Measurements from ENCODE around the gene ZFP3. TPM values are rescaled to one million over a fixed set of nuclear protein-coding genes. Genes with fewer than 3 reads are reported as not detected.
"Not testable (repeated sequence)": the region's sequence is repeated elsewhere in the genome, so short reads cannot be mapped to it uniquely, and the experiment has no call there.

ZFP3 gene
- total RNA-seq, 2 donors from 2014 or later, result 2.5 to 3.6 TPM

DNA sequence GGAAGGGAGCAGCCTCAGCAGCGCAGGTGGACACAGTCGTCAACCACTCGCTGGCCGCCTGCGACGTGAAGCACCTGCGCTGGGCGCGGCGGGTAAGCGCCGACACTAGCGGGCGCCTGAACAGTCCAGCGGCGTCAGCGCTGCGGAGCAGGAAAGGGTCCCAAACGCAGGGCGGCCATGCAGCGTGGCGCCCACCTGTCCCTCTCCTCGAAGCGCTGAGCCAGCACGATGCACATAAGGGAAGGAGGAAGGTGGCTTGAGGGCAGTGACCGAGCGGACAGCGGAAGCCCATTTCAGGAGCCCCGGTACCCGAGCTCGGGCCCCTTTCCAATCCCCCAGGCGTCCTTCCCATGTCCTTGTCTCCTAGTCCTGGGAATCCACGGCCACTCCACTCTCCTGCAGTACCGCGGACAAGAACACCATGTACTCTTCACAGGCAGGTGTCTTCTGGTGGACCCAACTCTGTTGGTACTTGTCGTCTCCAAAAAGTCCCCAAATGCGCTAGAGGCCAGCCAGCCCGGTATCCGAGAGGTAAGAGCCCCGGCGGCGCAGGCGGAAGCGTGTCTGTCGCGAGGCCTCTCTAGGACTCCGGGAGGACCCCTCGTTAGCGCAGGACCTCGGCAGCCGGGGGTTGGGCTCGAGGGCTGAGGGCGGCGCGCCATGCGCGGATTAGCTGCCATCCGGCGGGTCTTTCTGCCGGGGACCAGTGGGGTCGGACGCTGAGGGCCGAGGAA is 19.0 kb downstream of the ZFP3 start:
- H3K9me3 ChIP-seq (ENCODE audit: control insufficient read depth, low read length, poor library complexity, severe bottlenecking), result peaks cover 27% of the 10 kb centered on the region
- peaks cover 6% of the 10 kb centered on the region for H3K27me3 Mint-ChIP-seq
- ATAC-seq (peak; percentile 75), DNase-seq (no peak)
- peak overlapping the region; percentile 60 for H3K4me3 Mint-ChIP-seq
- H3K4me1 Mint-ChIP-seq, result no peaks in the 10 kb centered on the region
- peaks cover 5% of the 10 kb centered on the region for H3K36me3 Mint-ChIP-seq (ENCODE audit: low read depth)
- no peak overlapping the region for H3K27ac Mint-ChIP-seq

DNA sequence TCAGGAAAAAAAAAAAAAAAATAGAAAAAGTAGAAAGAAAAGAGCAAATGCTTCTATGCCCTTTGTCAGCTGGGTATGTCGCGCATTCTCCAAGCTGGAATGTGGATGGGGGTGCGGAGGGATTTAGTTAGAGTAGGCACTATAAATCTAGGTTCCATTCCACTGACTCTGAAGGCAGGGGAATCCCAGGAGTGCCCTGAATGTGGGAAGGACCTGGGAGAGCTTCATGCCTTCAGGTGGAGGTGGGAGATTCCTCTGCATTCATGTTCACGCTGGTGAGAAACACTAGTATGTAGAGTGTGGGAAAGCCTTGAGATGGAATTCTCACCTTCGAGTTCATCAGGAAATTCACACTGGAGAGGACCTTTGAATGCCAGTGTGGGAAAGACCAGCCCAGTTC is 21.0 kb downstream of the ZFP3 start:
- Mint-ChIP-seq H3K27ac (no peak overlapping the region), H3K27me3 (peaks cover 6% of the 10 kb centered on the region), H3K36me3 (ENCODE audit: low read depth) (peaks cover 5% of the 10 kb centered on the region), H3K4me1 (no peaks in the 10 kb centered on the region), H3K4me3 (no peak overlapping the region)
- no peak for DNase-seq
- H3K9me3 ChIP-seq (ENCODE audit: control insufficient read depth, low read length, poor library complexity, severe bottlenecking), result peaks cover 18% of the 10 kb centered on the region
- no peak for ATAC-seq

DNA sequence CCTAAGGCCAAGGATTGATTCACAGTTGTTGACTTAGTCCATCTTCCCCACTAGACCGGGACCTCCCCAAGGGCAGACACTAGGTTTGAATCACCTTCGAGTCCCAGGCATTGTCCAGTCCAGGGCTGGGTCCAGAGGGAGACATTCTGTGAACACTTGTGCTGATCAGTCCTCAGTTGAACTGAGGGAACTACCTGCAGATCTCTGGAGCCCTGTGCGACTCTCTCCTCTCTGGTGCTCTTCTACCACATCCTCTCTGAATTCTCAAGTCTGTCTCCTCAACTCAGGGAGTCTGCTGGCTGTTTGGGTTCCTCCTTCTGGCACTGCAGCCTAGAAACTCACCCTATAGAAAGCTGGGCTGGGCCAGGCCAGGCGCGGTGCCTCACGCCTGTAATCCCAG is 22.6 kb downstream of the ZFP3 start:
- Mint-ChIP-seq H3K4me3 (no peak overlapping the region), H3K27me3 (peaks cover 6% of the 10 kb centered on the region), H3K27ac (no peak overlapping the region), H3K4me1 (no peaks in the 10 kb centered on the region), H3K36me3 (ENCODE audit: low read depth) (peaks cover 1% of the 10 kb centered on the region)
- ATAC-seq (no peak), DNase-seq (no peak)
- H3K9me3 ChIP-seq (ENCODE audit: control insufficient read depth, low read length, poor library complexity, severe bottlenecking), result peaks cover 11% of the 10 kb centered on the region

DNA sequence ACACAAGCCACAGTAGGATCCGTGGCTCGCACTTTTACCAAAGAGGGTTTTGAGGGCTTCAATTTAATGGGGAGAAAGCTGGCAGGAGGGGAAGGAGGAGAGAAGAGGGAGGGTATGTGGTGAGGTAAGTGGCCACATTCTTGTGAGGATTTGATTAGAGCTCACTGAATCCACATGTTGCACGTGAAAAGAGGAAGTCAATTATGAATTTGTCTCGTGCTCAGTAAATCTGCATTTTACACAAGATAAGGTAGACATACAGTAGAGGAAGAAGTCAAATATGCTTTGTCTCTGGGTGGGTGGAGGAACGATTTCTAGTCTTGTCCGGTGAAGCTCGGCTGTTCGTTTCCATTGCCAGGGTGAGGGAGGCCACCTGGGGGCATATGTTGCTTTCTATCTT is 32.5 kb downstream of the ZFP3 start:
- peak overlapping the region; percentile 93 for H3K4me3 Mint-ChIP-seq
- DNase-seq (no peak), ATAC-seq (no peak)

DNA sequence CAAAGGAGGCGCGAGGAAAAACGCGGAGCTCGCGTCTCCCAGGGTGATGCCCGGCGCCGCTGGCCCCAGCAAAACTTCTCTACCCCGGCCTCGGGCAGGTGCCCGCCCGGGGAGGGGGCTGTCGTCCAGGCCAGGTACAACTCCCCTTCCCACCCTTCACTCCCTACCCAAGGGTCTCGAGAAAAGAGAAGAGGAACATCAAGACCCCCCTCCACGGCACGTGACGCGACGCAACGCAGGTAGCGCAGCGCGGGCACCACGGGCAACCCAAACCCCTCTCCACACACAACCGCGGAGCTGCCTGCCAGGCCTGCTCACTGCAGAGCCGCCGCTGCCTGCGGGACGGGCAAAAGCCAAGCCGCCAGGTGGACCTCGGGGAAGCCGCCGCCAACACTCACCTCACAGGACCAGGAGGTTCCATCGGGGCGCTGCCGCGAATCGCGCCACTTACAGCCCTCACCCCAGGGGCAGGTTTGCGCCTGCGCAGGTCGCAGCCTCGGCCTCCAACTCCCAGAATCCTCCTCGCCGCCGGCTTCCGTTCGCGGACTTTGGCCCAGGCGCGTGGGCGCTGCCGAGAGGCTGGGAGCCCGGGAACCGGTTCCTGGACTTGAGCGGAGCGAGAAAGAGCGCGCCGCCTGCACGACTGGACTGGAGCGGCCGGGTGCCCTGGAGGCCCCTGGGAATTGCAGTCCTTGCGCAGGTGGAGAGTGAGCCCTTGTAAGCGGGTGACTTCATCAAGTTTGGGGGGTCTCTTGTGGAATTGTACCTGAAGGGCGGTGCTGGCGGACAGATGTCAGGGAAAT is 33.3 kb downstream of the ZFP3 start, which contains the start of gene ZNF232:
Gene ZNF232 (minus strand): TSS at position 477 of the 803 bp plus-strand sequence. CDS start 56 bp downstream, at position 421.
- peak within 1 kb of the TSS; percentile 86 for H3K27ac Mint-ChIP-seq
- ATAC-seq, result peak; percentile 94
- H3K4me1 Mint-ChIP-seq, result peaks cover 16% of the 10 kb centered on the region
- peaks cover 18% of the 10 kb centered on the region for H3K27me3 Mint-ChIP-seq
- peaks cover 13% of the 10 kb centered on the region for H3K36me3 Mint-ChIP-seq (ENCODE audit: low read depth)
- DNase-seq, result peak; percentile 82 to 85 (median 83)
- H3K9me3 ChIP-seq (ENCODE audit: control insufficient read depth, low read length, poor library complexity, severe bottlenecking), result no peaks in the 10 kb centered on the region
- H3K4me3 Mint-ChIP-seq, result peak within 1 kb of the TSS; percentile 93

More for the DNA sequence above, 32.5 kb downstream of the ZFP3 start:
- Mint-ChIP-seq H3K36me3 (ENCODE audit: low read depth) (peaks cover 14% of the 10 kb centered on the region), H3K27ac (peak overlapping the region; percentile 86), H3K4me1 (peaks cover 16% of the 10 kb centered on the region), H3K27me3 (peaks cover 13% of the 10 kb centered on the region)
- no peaks in the 10 kb centered on the region for H3K9me3 ChIP-seq (ENCODE audit: control insufficient read depth, low read length, poor library complexity, severe bottlenecking)

DNA sequence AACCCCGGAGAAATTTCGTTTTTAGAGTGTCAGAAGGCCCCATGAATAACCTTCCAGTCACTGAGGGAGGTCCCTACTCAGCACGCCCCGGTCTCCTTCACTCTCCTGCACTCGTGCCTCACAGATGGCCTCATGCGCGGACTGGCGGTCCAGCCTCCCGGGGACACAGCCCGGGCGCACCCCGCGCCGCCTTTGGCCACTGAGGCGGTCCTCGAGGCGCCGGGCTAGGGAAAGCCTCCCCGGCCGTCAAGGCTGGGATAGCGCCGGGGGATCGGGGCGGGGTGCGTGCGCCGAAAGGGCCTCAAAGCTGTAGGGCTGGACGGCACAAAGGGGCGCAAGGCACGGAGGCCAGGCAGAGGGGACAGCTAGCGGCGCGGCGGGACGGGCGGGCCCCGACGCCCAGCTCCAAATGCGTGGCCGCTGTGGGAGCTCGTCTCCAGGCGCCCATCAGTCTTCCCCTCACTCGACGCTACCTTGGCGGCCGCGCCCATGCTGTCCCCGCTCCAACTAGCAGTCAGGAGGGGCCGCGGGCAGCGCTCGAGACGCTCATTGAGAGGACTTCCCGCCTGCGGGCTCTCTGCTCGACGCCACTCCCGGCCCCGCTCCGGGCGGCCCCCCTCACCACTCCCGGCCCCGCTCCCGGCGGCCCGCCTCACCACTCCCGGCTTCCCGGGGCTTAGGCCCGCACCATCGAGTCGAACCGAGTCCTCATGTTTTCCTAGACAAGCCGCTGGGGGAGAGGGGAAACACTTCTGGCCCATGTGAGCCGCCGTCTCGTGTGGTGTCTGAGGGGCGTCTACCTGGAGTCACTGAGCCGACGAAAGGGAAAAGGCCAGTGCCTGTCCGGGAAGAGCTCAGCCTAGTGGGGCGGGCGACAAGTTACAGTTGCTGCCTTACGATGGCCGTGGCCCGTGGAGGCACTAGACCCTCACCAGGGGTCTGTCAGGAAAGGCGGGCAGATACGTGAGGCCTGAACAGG is 37.7 kb downstream of the ZFP3 start, which contains the start of gene USP6:
Gene USP6 (plus strand): TSS at position 360 of the 979 bp plus-strand sequence. CDS start 14,336 bp downstream, outside the sequence.
- Mint-ChIP-seq H3K27ac (no peak within 1 kb of the TSS), H3K27me3 (peaks cover 51% of the 10 kb centered on the region), H3K36me3 (ENCODE audit: low read depth) (peaks cover 7% of the 10 kb centered on the region), H3K4me3 (no peak within 1 kb of the TSS), H3K4me1 (peaks cover 3% of the 10 kb centered on the region)
- H3K9me3 ChIP-seq (ENCODE audit: control insufficient read depth, low read length, poor library complexity, severe bottlenecking), result no peaks in the 10 kb centered on the region
- ATAC-seq (no peak), DNase-seq (no peak)

DNA sequence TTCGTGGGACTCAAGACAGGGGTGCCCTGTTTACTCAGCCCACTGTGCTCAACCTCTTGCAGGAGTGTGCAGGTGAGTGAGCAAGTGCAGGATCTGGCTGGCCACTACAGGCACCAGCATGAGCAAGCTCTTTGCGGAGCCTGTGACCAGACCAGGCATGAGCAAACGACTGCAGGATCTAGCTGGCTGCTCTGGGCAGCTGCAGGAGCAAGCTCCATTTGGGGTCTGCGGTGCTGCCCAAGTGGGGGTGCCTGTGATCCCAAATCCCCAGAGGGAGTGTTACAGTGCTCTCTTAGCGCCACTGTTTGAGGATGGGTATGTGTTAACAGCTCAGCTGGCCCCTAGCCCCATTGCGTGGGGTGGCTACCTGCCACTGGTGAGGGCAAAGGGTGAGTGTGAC is 40.0 kb downstream of the ZFP3 start:
- Mint-ChIP-seq H3K4me3 (no peak overlapping the region), H3K4me1 (peaks cover 4% of the 10 kb centered on the region), H3K36me3 (ENCODE audit: low read depth) (peaks cover 10% of the 10 kb centered on the region), H3K27ac (no peak overlapping the region), H3K27me3 (peaks cover 64% of the 10 kb centered on the region)
- DNase-seq (no peak), ATAC-seq (no peak)
- H3K9me3 ChIP-seq (ENCODE audit: control insufficient read depth, low read length, poor library complexity, severe bottlenecking), result no peaks in the 10 kb centered on the region

DNA sequence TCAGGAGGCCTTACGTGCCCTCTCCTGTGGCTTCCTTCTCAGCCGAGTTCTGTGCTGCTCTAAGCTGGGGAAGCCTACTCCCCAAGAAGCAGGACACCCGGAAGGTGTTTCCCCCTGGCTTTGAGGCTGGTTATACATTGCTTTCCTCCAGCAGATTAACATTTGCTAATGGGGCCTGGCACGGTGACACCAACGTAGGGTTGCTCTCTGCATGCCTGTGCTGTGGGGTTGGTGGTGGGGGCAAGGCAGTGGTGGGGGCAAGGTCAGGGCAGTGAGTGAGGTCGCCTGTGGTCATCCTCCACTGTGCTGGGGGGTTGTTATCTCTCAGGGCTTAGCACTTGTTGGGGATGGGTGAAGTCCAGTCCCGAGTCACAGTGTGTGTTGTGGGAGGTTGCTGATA is 41.8 kb downstream of the ZFP3 start:
- H3K27ac Mint-ChIP-seq, result no peak overlapping the region
- peaks cover 8% of the 10 kb centered on the region for H3K36me3 Mint-ChIP-seq (ENCODE audit: low read depth)
- H3K4me1 Mint-ChIP-seq, result peaks cover 4% of the 10 kb centered on the region
- H3K9me3 ChIP-seq (ENCODE audit: control insufficient read depth, low read length, poor library complexity, severe bottlenecking), result no peaks in the 10 kb centered on the region
- H3K27me3 Mint-ChIP-seq, result peaks cover 67% of the 10 kb centered on the region
- ATAC-seq, result no peak
- no peak overlapping the region for H3K4me3 Mint-ChIP-seq
- no peak for DNase-seq

DNA sequence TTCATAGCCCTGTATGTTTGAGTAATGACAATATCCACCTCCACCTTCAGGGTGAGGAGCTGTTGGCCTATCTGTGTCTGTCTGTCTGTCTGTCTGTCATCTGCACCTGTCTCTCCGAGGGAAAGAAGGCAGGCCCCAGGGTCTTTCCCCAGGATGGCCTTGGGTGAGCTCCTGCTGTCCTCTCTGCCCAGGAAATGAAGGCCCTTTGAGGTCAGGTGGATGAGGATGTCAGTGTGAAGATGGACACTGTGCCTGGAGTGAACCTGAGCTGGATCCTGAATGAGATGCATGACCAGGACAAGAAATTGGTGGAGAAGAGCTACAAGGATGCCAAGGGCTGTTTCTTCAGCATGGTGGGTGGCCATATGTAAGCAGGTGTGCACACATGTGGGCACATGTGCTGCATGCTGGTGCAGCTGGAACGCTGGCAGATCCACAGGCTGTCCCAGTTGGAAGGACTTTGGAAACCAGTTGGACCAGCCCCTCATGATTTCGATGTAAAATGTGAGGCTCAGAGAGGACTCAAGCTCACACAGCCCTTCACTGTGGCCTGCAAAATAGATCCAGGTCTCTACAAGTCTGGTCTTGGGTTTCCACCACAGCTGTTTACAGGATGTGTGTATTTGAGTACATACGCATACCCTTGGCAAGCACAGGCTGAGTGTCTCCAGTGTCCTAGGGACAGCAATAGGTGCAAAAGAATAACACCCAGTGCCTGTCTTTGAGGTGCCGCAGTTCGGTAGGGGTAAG is 42.3 kb downstream of the ZFP3 start:
- peaks cover 65% of the 10 kb centered on the region for H3K27me3 Mint-ChIP-seq
- not testable (repeated sequence) for H3K4me3 Mint-ChIP-seq; H3K4me1 Mint-ChIP-seq; DNase-seq; ATAC-seq; H3K27ac Mint-ChIP-seq; H3K36me3 Mint-ChIP-seq (ENCODE audit: low read depth); H3K9me3 ChIP-seq (ENCODE audit: control insufficient read depth, low read length, poor library complexity, severe bottlenecking)

DNA sequence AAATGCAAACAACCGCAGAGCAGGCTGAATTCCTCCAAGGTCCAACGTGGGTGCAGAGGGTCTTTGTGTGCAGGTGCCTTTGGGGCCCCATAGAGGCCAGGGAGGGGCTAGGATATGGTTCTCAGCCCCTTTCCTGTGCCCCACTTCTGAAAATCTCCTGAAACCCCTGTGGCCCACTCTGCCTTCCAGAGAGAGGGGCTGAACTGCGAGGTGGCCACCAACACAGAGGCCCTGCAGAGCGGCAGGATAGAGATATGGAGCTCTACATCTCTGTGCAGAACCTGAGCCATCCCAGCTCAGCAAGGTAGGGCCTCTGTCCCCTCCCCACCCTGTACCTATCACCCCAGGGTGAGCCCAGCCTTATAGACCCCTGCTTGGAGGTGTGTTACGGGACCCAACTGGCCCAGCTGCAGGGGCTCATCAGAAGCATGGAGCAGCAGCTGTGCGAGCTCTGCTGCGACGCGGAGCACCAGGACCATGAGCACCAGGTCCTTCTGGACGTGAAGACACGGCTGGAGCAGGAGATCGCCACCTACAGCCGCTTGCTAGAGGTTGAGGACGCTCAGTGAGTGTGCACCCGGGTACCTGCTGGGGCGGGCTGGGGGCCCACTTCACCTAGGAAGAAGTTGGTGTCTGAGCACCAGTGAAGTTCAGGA is 43.0 kb downstream of the ZFP3 start:
- Mint-ChIP-seq H3K27ac (no peak overlapping the region), H3K27me3 (peaks cover 70% of the 10 kb centered on the region), H3K4me3 (peak overlapping the region; percentile 63), H3K4me1 (peaks cover 4% of the 10 kb centered on the region), H3K36me3 (ENCODE audit: low read depth) (peaks cover 8% of the 10 kb centered on the region)
- H3K9me3 ChIP-seq (ENCODE audit: control insufficient read depth, low read length, poor library complexity, severe bottlenecking), result no peaks in the 10 kb centered on the region
- DNase-seq (no peak), ATAC-seq (no peak)

DNA sequence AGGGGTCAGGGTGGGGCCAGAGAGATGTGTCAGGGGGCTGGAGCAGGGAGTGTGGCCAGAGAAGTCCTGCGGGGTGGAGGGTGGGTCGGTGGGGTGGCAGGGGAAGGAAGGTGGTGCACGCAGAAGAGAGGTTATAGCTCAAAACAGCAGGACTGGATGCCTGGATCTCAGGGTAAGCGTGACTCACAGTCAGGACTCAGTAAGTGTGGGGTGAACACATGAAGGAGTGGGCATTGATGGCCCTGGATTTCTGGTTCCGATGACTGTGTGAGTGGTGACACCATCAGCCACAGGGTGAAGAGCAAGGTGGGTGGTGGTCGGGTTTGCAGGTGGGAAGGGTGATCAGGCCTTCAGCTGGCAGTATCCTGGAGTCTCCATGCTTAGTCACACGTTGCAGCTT is 43.8 kb downstream of the ZFP3 start:
- Mint-ChIP-seq H3K4me3 (peak overlapping the region; percentile 63), H3K36me3 (ENCODE audit: low read depth) (peaks cover 10% of the 10 kb centered on the region), H3K27me3 (peaks cover 68% of the 10 kb centered on the region)
- H3K27ac Mint-ChIP-seq; H3K4me1 Mint-ChIP-seq; DNase-seq; H3K9me3 ChIP-seq (ENCODE audit: control insufficient read depth, low read length, poor library complexity, severe bottlenecking); ATAC-seq: not testable (repeated sequence)

Data from T-helper 17 cell (primary cell).